ENCODE results near the gene SELENON.

DNA sequence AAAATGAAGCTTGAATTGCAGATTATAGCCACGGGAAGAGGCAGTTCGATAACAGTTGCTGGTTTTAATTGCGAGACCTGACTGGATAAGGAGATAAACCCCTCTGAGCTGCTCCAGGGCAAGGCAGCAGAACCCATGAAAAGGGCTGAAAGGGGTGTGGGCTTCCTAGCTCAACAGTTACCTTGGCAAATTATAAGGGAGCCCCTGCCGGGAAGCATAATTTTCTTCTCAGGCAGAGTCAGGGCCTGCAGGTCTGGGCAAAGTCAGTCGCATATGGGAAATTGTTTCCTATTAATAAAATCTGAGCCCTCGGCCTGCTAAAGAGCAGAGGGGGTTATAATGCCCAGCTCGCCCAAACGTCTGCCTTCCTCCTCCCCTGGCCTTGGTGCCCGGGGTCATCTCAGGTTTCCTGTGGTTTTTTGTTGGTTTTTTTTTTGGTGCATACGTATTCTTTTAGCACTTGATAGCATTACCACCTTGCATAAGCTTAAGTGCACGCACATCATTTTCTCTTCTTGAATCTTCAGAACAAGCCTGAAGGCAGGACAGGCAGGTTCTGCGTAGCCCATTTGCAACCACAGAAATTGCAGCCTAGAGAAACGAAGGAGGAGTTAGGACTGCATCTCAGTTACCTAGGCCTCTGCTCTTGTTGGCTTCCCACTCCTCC, 33.9 kb upstream of the SELENON start:
- TF ChIP-seq, protein P1, sequence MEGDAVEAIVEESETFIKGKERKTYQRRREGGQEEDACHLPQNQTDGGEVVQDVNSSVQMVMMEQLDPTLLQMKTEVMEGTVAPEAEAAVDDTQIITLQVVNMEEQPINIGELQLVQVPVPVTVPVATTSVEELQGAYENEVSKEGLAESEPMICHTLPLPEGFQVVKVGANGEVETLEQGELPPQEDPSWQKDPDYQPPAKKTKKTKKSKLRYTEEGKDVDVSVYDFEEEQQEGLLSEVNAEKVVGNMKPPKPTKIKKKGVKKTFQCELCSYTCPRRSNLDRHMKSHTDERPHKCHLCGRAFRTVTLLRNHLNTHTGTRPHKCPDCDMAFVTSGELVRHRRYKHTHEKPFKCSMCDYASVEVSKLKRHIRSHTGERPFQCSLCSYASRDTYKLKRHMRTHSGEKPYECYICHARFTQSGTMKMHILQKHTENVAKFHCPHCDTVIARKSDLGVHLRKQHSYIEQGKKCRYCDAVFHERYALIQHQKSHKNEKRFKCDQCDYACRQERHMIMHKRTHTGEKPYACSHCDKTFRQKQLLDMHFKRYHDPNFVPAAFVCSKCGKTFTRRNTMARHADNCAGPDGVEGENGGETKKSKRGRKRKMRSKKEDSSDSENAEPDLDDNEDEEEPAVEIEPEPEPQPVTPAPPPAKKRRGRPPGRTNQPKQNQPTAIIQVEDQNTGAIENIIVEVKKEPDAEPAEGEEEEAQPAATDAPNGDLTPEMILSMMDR (conservative IDR thresholded peaks at IDR 0.05): no peak
- TF ChIP-seq ZFX (IDR thresholded peaks at IDR 0.05): no peak
